Right lobe of liver (tissue), 4 donors: ENCODE results near the gene PHLDB2.

Source experiments
- POLR2A ChIP-seq: fragments of 450-650 bp; IDR thresholded peaks from one replicate; pipeline ENCODE4 v1.6.1; 2017; ENCODE audit warnings: antibody characterized with exemption, mild to moderate bottlenecking
- TF ChIP-seq, protein P1 (sequence below), 4 donors: fragments of 200-600 bp in 3 of 4; fragments of 450-650 bp in 1 of 4; IDR thresholded peaks; one replicate each; pipeline versions ENCODE4 v1.5.1 to v1.8.0; 2016 to 2022; ENCODE audit warnings: antibody characterized with exemption in 4 of 4, mild to moderate bottlenecking in 2 of 4
- donor health status: DM: no; HTN: no; CAD: no.
- donor health status: DM: no; HTN: no; CAD: no.
- donor health status: DM: no; HTN: yes; CAD: no.

DNA sequence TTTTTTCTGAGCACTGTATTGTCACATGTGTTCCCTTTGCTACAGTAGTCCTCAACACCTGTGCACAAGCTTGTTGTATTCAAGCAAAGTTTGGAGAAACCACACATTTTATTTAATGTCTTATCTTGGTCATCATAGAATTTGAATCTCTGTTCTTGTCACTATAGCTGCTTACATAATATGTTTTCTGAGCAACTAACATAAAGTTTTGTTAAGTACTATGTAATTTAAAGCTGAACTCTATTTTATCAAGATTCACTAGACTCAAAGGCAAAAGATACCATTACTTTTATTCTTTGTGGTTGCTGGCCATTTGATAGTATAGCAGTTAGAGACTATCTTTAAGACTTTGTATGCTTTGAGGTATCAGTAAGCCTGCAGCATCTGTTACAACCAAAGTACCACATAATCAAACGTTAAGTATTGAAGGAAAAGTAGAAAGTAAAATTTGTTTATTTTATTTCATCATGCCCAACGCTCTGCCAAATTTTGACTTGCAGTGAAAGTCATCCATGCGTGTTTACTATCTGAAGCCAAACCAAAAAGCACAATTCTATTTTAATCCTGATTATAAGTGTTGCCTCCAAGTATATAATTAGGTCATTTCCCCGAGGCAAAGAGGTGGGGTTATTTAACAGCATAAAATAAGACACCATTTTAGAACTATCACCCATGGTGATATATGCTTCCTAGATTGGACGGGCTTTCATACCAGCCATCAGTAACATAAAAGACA is 109.4 kb downstream of the PHLDB2 start:
- TF ChIP-seq, protein P1, sequence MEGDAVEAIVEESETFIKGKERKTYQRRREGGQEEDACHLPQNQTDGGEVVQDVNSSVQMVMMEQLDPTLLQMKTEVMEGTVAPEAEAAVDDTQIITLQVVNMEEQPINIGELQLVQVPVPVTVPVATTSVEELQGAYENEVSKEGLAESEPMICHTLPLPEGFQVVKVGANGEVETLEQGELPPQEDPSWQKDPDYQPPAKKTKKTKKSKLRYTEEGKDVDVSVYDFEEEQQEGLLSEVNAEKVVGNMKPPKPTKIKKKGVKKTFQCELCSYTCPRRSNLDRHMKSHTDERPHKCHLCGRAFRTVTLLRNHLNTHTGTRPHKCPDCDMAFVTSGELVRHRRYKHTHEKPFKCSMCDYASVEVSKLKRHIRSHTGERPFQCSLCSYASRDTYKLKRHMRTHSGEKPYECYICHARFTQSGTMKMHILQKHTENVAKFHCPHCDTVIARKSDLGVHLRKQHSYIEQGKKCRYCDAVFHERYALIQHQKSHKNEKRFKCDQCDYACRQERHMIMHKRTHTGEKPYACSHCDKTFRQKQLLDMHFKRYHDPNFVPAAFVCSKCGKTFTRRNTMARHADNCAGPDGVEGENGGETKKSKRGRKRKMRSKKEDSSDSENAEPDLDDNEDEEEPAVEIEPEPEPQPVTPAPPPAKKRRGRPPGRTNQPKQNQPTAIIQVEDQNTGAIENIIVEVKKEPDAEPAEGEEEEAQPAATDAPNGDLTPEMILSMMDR (IDR thresholded peaks at IDR 0.05) = no peak
- no peak for TF ChIP-seq POLR2A
